ENCODE data around the gene RARRES2.

- TF ChIP-seq YY1 (IDR thresholded peaks at IDR 0.05; ENCODE audit: insufficient read depth, insufficient read length): no peak
- no peak for TF ChIP-seq ZNF274 (IDR thresholded peaks at IDR 0.05; ENCODE audit: low read depth, low read length)
Measured at GRCh38 chr7:150363370-150363769, 21.9 kb upstream of the RARRES2 start.
